ENCODE data around the gene TMEM171.

The TMEM171 gene

DNA sequence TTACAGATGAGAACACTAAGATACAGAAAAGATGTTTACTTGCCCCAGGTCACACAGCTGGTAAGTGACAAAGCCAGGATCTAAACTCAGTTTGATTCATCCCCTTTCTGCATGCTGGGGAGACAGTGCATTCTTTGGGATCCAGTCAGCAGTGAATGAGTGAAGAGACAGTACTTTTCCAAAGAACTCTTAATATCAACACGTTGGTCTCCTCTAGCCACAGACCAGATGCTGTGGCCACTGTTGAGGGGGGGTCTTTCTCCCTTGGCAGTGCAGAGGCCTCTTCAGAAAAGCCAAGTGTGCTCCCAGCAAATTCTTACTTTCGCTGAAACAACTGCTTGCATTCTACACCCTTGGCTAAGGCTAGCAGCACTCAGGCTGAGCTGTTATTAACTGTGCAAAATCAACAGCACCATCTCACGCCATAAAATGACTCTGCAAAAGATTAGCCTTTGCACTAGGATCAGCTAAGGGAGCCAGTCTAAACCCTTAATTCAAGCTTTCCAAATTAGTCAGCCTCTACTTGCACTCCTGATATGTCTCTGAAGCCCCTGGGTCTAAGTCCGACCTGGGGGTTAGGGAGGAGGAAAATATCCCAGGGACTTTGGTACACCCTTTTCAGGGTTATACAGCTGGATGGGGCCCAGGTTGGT, 4.8 kb upstream of the TMEM171 start:
- DNase-seq (ENCODE audit: extremely low read depth, insufficient read length): no peak

DNA sequence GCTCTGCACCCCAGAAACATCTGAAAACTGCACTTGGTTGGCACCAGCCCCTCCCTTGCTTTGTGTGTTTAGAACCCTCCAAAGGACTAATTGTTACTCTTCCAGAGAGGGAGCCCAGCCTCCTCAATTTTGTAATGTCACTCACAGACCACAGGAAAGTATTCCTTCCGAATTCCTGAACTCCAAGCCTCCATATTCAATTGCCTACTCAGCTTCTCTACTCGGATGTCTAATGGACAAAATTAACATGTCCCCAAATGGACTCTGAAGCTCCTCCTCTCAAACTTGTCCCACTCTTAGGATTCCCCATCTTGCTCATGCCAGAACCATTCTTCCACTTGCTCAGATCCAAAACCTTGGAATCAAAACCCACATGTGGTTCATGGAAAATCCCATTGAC, 3.9 kb upstream of the TMEM171 start:
- no peak overlapping the region for H3K4me3 ChIP-seq (replicated peaks; ENCODE audit: low read depth, low read length)
- TF ChIP-seq, protein P1, sequence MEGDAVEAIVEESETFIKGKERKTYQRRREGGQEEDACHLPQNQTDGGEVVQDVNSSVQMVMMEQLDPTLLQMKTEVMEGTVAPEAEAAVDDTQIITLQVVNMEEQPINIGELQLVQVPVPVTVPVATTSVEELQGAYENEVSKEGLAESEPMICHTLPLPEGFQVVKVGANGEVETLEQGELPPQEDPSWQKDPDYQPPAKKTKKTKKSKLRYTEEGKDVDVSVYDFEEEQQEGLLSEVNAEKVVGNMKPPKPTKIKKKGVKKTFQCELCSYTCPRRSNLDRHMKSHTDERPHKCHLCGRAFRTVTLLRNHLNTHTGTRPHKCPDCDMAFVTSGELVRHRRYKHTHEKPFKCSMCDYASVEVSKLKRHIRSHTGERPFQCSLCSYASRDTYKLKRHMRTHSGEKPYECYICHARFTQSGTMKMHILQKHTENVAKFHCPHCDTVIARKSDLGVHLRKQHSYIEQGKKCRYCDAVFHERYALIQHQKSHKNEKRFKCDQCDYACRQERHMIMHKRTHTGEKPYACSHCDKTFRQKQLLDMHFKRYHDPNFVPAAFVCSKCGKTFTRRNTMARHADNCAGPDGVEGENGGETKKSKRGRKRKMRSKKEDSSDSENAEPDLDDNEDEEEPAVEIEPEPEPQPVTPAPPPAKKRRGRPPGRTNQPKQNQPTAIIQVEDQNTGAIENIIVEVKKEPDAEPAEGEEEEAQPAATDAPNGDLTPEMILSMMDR (IDR thresholded peaks at IDR 0.05; ENCODE audit: insufficient read depth, low read length, poor library complexity, severe bottlenecking): no peak
- no peaks in the 10 kb centered on the region for H3K36me3 ChIP-seq (ENCODE audit: control insufficient read depth, insufficient read depth, low read length)
- H3K27me3 ChIP-seq (replicated peaks; ENCODE audit: control insufficient read depth, insufficient read depth, low read length): peaks cover 3% of the 10 kb centered on the region
- no peak for DNase-seq (ENCODE audit: extremely low read depth, insufficient read length)

More for the DNA sequence above, 4.8 kb upstream of the TMEM171 start:
- no peaks in the 10 kb centered on the region for H3K36me3 ChIP-seq (ENCODE audit: control insufficient read depth, insufficient read depth, low read length)
- TF ChIP-seq, protein P1 (IDR thresholded peaks at IDR 0.05; ENCODE audit: insufficient read depth, low read length, poor library complexity, severe bottlenecking): no peak
- peaks cover 3% of the 10 kb centered on the region for H3K27me3 ChIP-seq (replicated peaks; ENCODE audit: control insufficient read depth, insufficient read depth, low read length)
- no peak overlapping the region for H3K4me3 ChIP-seq (replicated peaks; ENCODE audit: low read depth, low read length)

DNA sequence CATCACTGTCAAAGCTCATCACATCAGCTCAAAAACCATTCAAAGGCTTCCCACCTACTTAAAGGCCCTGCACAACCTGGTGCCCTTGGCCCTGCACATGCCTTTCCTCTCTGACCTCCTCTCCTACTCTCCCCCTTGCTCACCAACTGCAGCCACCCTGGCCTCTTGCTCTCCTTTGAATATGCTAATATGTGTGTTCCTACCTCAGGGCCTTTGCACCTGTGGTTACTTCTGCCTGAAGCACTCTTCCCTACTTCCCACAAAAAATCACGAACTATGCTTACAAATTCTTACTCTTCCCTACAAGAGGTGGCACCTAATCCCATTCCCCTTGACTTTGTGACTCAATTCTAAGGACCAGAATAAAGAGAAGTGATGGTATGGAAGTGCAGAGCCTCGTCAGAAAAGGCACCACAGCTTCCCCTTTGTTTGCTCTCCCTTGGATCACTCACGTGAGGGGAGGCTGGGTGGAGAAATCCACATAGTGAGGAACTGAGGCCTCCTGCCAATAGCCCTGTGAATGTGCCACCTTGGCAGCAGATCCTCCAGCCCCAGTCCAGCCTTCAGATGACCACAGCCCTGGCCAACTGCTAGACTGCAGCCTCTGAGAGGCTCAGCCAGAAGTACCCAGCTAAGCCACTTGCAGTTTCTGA, 3.2 kb upstream of the TMEM171 start:
- H3K36me3 ChIP-seq (ENCODE audit: control insufficient read depth, insufficient read depth, low read length): no peaks in the 10 kb centered on the region
- H3K27me3 ChIP-seq (replicated peaks; ENCODE audit: control insufficient read depth, insufficient read depth, low read length): peaks cover 3% of the 10 kb centered on the region
- no peak for DNase-seq (ENCODE audit: extremely low read depth, insufficient read length)
- no peak overlapping the region for H3K4me3 ChIP-seq (replicated peaks; ENCODE audit: low read depth, low read length)
- TF ChIP-seq, protein P1 (IDR thresholded peaks at IDR 0.05; ENCODE audit: insufficient read depth, low read length, poor library complexity, severe bottlenecking): no peak

DNA sequence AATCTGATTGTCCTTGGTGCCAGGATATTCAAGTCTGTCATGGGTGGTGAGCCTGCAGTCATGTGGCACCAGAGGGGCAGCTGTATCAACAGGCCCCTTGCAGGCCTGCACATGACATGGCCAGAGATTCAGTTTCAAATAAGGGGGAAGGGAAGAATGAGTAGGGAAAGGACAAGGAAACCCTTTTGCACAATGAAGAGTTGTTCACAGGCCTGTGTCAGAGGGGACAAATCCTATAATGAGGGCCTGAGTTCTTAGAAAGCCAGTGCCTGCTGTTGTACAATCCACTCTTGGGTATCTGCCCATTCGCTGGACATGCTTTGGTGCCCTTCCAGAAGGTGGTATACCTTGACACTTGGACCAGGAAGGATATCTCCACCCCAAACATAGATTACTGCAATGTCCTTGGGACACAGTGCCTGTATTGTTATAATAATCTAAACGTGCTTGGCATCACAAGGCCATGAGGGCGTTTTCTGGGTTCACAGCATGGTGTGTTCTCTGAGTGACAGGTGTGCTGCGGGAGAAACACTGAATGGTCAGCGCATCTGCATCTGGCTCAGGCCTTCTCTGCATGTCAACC, 1.9 kb upstream of the TMEM171 start:
- Histone ChIP-seq H3K4me3 (replicated peaks; ENCODE audit: low read depth, low read length) (no peak overlapping the region), H3K27me3 (replicated peaks; ENCODE audit: control insufficient read depth, insufficient read depth, low read length) (peaks cover 3% of the 10 kb centered on the region), H3K36me3 (ENCODE audit: control insufficient read depth, insufficient read depth, low read length) (no peaks in the 10 kb centered on the region)
- no peak for DNase-seq (ENCODE audit: extremely low read depth, insufficient read length)
- TF ChIP-seq, protein P1 (IDR thresholded peaks at IDR 0.05; ENCODE audit: insufficient read depth, low read length, poor library complexity, severe bottlenecking): no peak

DNA sequence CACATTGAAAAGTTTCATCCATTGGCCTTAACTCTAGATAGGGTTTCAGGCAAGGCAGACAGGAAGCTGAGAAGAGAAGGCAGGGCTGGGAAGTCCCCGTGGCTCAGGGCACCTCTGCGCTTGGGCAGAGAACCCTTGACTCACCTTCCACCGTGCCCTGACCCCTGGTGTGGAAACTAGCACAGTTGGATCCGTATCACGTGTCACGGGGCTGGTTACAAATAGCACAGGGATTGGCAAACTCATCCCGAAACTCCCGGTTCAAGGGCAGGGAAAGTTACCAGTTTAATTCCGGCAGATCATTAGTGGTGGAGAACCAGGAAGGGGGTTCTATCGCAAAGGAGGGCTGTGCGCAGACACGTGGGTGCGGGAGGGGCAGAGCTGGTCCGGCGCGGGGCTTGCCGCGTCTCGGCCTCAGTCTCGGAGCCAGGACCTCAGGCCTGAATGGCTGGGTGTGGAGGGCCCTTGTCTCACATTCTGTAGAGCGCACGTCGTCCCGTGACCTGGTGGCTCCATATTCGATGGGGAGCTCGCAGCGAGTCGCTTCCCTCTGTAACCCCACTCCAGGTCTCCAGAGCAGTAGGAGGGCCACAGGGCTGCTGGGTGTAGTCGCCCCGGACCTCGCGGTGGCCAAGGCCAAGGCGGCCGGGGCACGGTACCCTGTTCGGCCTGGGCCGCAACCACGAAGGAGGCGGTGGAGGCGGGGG, 771 bp upstream of the TMEM171 start:
- no peaks in the 10 kb centered on the region for H3K36me3 ChIP-seq (ENCODE audit: control insufficient read depth, insufficient read depth, low read length)
- no peak overlapping the region for H3K4me3 ChIP-seq (replicated peaks; ENCODE audit: low read depth, low read length)
- TF ChIP-seq, protein P1 (IDR thresholded peaks at IDR 0.05; ENCODE audit: insufficient read depth, low read length, poor library complexity, severe bottlenecking): no peak
- peaks cover 3% of the 10 kb centered on the region for H3K27me3 ChIP-seq (replicated peaks; ENCODE audit: control insufficient read depth, insufficient read depth, low read length)
- no peak for DNase-seq (ENCODE audit: extremely low read depth, insufficient read length)
